ENCODE measurements around the gene TCF7L1.
"Not testable (repeated sequence)": the region's sequence is repeated elsewhere in the genome, so short reads cannot be mapped to it uniquely, and the experiment has no call there.

TCF7L1 gene

GRCh38 chr2:85185431-85185940 lies 52.3 kb downstream of the TCF7L1 start:
- no peak for DNase-seq

GRCh38 chr2:85187069-85187468 lies 53.9 kb downstream of the TCF7L1 start:
- no peak for DNase-seq

GRCh38 chr2:85188852-85189251 lies 55.7 kb downstream of the TCF7L1 start:
- no peak for DNase-seq

- no peak for DNase-seq
Measured at GRCh38 chr2:85189606-85190270, 56.5 kb downstream of the TCF7L1 start.

- no peak for DNase-seq
Measured at GRCh38 chr2:85191157-85191556, 58.0 kb downstream of the TCF7L1 start.

GRCh38 chr2:85194780-85195480 lies 61.7 kb downstream of the TCF7L1 start:
- no peak for DNase-seq

- no peak for DNase-seq
Measured at GRCh38 chr2:85195956-85196355, 62.8 kb downstream of the TCF7L1 start.

GRCh38 chr2:85199698-85200097 lies 66.5 kb downstream of the TCF7L1 start:
- DNase-seq: no peak

- DNase-seq: no peak
Measured at GRCh38 chr2:85209887-85210286, 76.7 kb downstream of the TCF7L1 start.

GRCh38 chr2:85210511-85210910 lies 77.3 kb downstream of the TCF7L1 start:
- DNase-seq: no peak

- DNase-seq: not testable (repeated sequence)
Measured at GRCh38 chr2:85211606-85212005, 78.4 kb downstream of the TCF7L1 start.

- DNase-seq: no peak
Measured at GRCh38 chr2:85212841-85213240, 79.6 kb downstream of the TCF7L1 start.

GRCh38 chr2:85213404-85213803 lies 80.2 kb downstream of the TCF7L1 start:
- no peak for DNase-seq

GRCh38 chr2:85213901-85214512 lies 80.8 kb downstream of the TCF7L1 start:
- no peak for DNase-seq

- no peak for DNase-seq
Measured at GRCh38 chr2:85215081-85215447, 81.9 kb downstream of the TCF7L1 start.

GRCh38 chr2:85215448-85216401 lies 82.5 kb downstream of the TCF7L1 start:
- no peak for DNase-seq

- no peak for DNase-seq
Measured at GRCh38 chr2:85216927-85217326, 83.7 kb downstream of the TCF7L1 start.

GRCh38 chr2:85221067-85221691 lies 88.0 kb downstream of the TCF7L1 start:
- DNase-seq: no peak

- DNase-seq: no peak
Measured at GRCh38 chr2:85222792-85223191, 89.6 kb downstream of the TCF7L1 start.

- no peak for DNase-seq
Measured at GRCh38 chr2:85226783-85227182, 93.6 kb downstream of the TCF7L1 start.

- no peak for DNase-seq
Measured at GRCh38 chr2:85230679-85231467, 97.7 kb downstream of the TCF7L1 start.

- DNase-seq: no peak
Measured at GRCh38 chr2:85231468-85231805, 98.2 kb downstream of the TCF7L1 start.

Data from GF-D8 (cell line).